PFSK-1 (cell line): ENCODE measurements around the gene ABCB1.

Experiments
- POLR2AphosphoS5 ChIP-seq: IDR thresholded peaks from 2 replicates; pipeline ENCODE4 v1.6.1; 2012; ENCODE audit warnings: low read depth, mild to moderate bottlenecking, control low read depth, low read length, moderate library complexity
- REST ChIP-seq, 2 experiments: IDR thresholded peaks; 2 replicates each; pipeline versions ENCODE4 v1.6.1 to v1.8.0; 2011 to 2012; ENCODE audit warnings: low read depth in 2 of 2, low read length in 2 of 2, control low read depth in 1 of 2, inconsistent platforms in 1 of 2, mild to moderate bottlenecking in 1 of 2, moderate library complexity in 1 of 2; ENCODE audit not compliant: insufficient read depth in 1 of 2
- SIN3A ChIP-seq: IDR thresholded peaks from 2 replicates; pipeline ENCODE4 v1.6.1; 2012; ENCODE audit warnings: mild to moderate bottlenecking, low read length, moderate library complexity, borderline replicate concordance; ENCODE audit not compliant: insufficient read depth
- TAF1 ChIP-seq: IDR thresholded peaks from 2 replicates; pipeline ENCODE4 v1.6.1; 2012; ENCODE audit warnings: low read length, control low read depth, borderline replicate concordance; ENCODE audit not compliant: insufficient read depth

GRCh38 chr7:87552351-87552900 is 48.3 kb downstream of the ABCB1 start:
- no peak for TF ChIP-seq SIN3A
- TF ChIP-seq POLR2AphosphoS5: no peak
- TF ChIP-seq TAF1: no peak
- TF ChIP-seq REST (IDR thresholded peaks at IDR 0.05; ENCODE audit: insufficient read depth in 1 of 2, low read depth in 2 of 2, low read length in 2 of 2): no peak
